ENCODE results near the gene BTN3A1.
"Not testable (repeated sequence)": the region's sequence is repeated elsewhere in the genome, so short reads cannot be mapped to it uniquely, and the experiment has no call there.

The BTN3A1 gene

GRCh38 chr6:26401987-26402658, at the start of gene BTN3A1:
BTN3A1 (plus strand) TSS chr6:26402275; CDS start chr6:26405564, 3,289 bp downstream.
- DNase-seq: peak; percentile 75

- DNase-seq: no peak
These were observed 49.8 kb upstream of the BTN3A1 start for GRCh38 chr6:26352315-26352714.

- DNase-seq: no peak
These were observed 47.9 kb upstream of the BTN3A1 start for GRCh38 chr6:26354162-26354561.

- DNase-seq: no peak
These were observed 46.7 kb upstream of the BTN3A1 start for GRCh38 chr6:26355366-26355765.

- not testable (repeated sequence) for DNase-seq
These were observed 44.5 kb upstream of the BTN3A1 start for GRCh38 chr6:26357543-26357942.

GRCh38 chr6:26358511-26358981, 43.5 kb upstream of the BTN3A1 start:
- DNase-seq: no peak

- DNase-seq: no peak
These were observed 42.3 kb upstream of the BTN3A1 start for GRCh38 chr6:26359765-26360164.

GRCh38 chr6:26360451-26361416, 41.3 kb upstream of the BTN3A1 start:
- no peak for DNase-seq

- no peak for DNase-seq
These were observed 40.5 kb upstream of the BTN3A1 start for GRCh38 chr6:26361544-26361943.

GRCh38 chr6:26362093-26362835, 39.8 kb upstream of the BTN3A1 start:
- no peak for DNase-seq

GRCh38 chr6:26362836-26363220, 39.2 kb upstream of the BTN3A1 start:
- DNase-seq: no peak

- DNase-seq: peak; percentile 4
These were observed 38.0 kb upstream of the BTN3A1 start for GRCh38 chr6:26363882-26364701.

- DNase-seq: no peak
These were observed 36.5 kb upstream of the BTN3A1 start for GRCh38 chr6:26365633-26365995.

GRCh38 chr6:26366504-26366903, 35.6 kb upstream of the BTN3A1 start:
- DNase-seq: no peak

GRCh38 chr6:26367114-26367513, 35.0 kb upstream of the BTN3A1 start:
- DNase-seq: no peak

GRCh38 chr6:26371813-26372212, 30.3 kb upstream of the BTN3A1 start:
- DNase-seq: not testable (repeated sequence)

GRCh38 chr6:26372308-26373144, 29.5 kb upstream of the BTN3A1 start:
- no peak for DNase-seq

- DNase-seq: no peak
These were observed 26.8 kb upstream of the BTN3A1 start for GRCh38 chr6:26375270-26375669.

GRCh38 chr6:26377719-26378118, 24.4 kb upstream of the BTN3A1 start:
- no peak for DNase-seq

GRCh38 chr6:26378143-26378542, 23.9 kb upstream of the BTN3A1 start:
- not testable (repeated sequence) for DNase-seq

- no peak for DNase-seq
These were observed 22.8 kb upstream of the BTN3A1 start for GRCh38 chr6:26379292-26379691.
